ENCODE data around the gene ALDH16A1. TPM values are rescaled to one million over a fixed set of nuclear protein-coding genes. Genes with fewer than 3 reads are reported as not detected.

ALDH16A1 gene
- polyA plus RNA-seq, 1 donor (not counting 4 experiments of a cell fraction or from before 2014, with no cell fraction given), result 7.1 TPM

GRCh38 chr19:49469828-49470614 is 17.0 kb downstream of the ALDH16A1 start:
- Histone ChIP-seq H3K27ac (ENCODE audit: control insufficient read depth, insufficient read depth, low read length) (no peak overlapping the region), H3K9me1 (ENCODE audit: control insufficient read depth, extremely low read depth, insufficient read depth, low read length) (no peaks in the 10 kb centered on the region), H3K79me2 (ENCODE audit: control insufficient read depth, insufficient read depth, low read length) (no peaks in the 10 kb centered on the region), H3K27me3 (ENCODE audit: control insufficient read depth, extremely low read depth, insufficient read depth, low read length) (peaks cover 4% of the 10 kb centered on the region), H3K4me1 (ENCODE audit: control insufficient read depth, extremely low read depth, insufficient read depth, low read length) (peaks cover 18% of the 10 kb centered on the region), H3K4me2 (ENCODE audit: control insufficient read depth, extremely low read depth, insufficient read depth, low read depth, low read length) (no peak overlapping the region), H3K4me3 (ENCODE audit: control insufficient read depth in 2 of 3, extremely low read depth in 1 of 3, insufficient read depth in 2 of 3, low read depth in 1 of 3, low read length in 3 of 3) (no peak overlapping the region), H3K9me3 (ENCODE audit: control insufficient read depth, low read depth, low read length) (no peaks in the 10 kb centered on the region), H3K36me3 (ENCODE audit: control insufficient read depth in 2 of 2, extremely low read depth in 1 of 2, insufficient read depth in 2 of 2, low read length in 2 of 2) (peaks cover 0 to 2% of the 10 kb centered on the region in 2 experiments), H3K9ac (ENCODE audit: control insufficient read depth, extremely low read depth, insufficient read depth, low read length) (no peak overlapping the region), H2AFZ (ENCODE audit: control insufficient read depth, low read length) (no peak overlapping the region), H4K20me1 (ENCODE audit: control insufficient read depth, extremely low read depth, insufficient read depth, low read length) (no peaks in the 10 kb centered on the region)
- DNase-seq (ENCODE audit: low read depth, low spot score) (no peak), FAIRE-seq (no peak)
- TF ChIP-seq EZH2 (IDR thresholded peaks at IDR 0.05; ENCODE audit: low read length), result no peak
- TF ChIP-seq CTCF (optimal IDR thresholded peaks at IDR 0.05 in 1 of 3, IDR thresholded peaks at IDR 0.05 in 1 of 3, conservative IDR thresholded peaks at IDR 0.05 in 1 of 3; ENCODE audit: extremely low read depth in 1 of 3, insufficient read depth in 2 of 3, low read length in 3 of 3), result peak; percentile 12 to 68 (median 46)
- dilution Hi-C loops (cut with MboI; ENCODE audit: extremely low pct_ligation_motif_present, low sequenced_read_pairs), result no loop called here

GRCh38 chr19:49470615-49470978 is 17.6 kb downstream of the ALDH16A1 start:
- FAIRE-seq, result no peak
- H4K20me1 ChIP-seq (ENCODE audit: control insufficient read depth, extremely low read depth, insufficient read depth, low read length), result no peaks in the 10 kb centered on the region
- H3K79me2 ChIP-seq (ENCODE audit: control insufficient read depth, insufficient read depth, low read length), result no peaks in the 10 kb centered on the region
- dilution Hi-C loops (cut with MboI; ENCODE audit: extremely low pct_ligation_motif_present, low sequenced_read_pairs), result no loop called here
- H3K4me3 ChIP-seq (ENCODE audit: control insufficient read depth in 2 of 3, extremely low read depth in 1 of 3, insufficient read depth in 2 of 3, low read depth in 1 of 3, low read length in 3 of 3), result no peak overlapping the region
- peaks cover 4% of the 10 kb centered on the region for H3K27me3 ChIP-seq (ENCODE audit: control insufficient read depth, extremely low read depth, insufficient read depth, low read length)
- H3K9me3 ChIP-seq (ENCODE audit: control insufficient read depth, low read depth, low read length), result no peaks in the 10 kb centered on the region
- no peak for DNase-seq (ENCODE audit: low read depth, low spot score)
- no peak overlapping the region for H3K9ac ChIP-seq (ENCODE audit: control insufficient read depth, extremely low read depth, insufficient read depth, low read length)
- H3K27ac ChIP-seq (ENCODE audit: control insufficient read depth, insufficient read depth, low read length), result no peak overlapping the region
- no peak overlapping the region for H3K4me2 ChIP-seq (ENCODE audit: control insufficient read depth, extremely low read depth, insufficient read depth, low read depth, low read length)
- H3K4me1 ChIP-seq (ENCODE audit: control insufficient read depth, extremely low read depth, insufficient read depth, low read length), result peaks cover 18% of the 10 kb centered on the region
- H3K9me1 ChIP-seq (ENCODE audit: control insufficient read depth, extremely low read depth, insufficient read depth, low read length), result no peaks in the 10 kb centered on the region
- peaks cover 0 to 2% of the 10 kb centered on the region in 2 experiments for H3K36me3 ChIP-seq (ENCODE audit: control insufficient read depth in 2 of 2, extremely low read depth in 1 of 2, insufficient read depth in 2 of 2, low read length in 2 of 2)
- TF ChIP-seq CTCF (optimal IDR thresholded peaks at IDR 0.05 in 1 of 3, IDR thresholded peaks at IDR 0.05 in 1 of 3, conservative IDR thresholded peaks at IDR 0.05 in 1 of 3; ENCODE audit: extremely low read depth in 1 of 3, insufficient read depth in 2 of 3, low read length in 3 of 3), result no peak
- no peak overlapping the region for H2AFZ ChIP-seq (ENCODE audit: control insufficient read depth, low read length)
